H9 (cell line): ENCODE data around the gene MCCC1. TPM values are rescaled to one million over a fixed set of nuclear protein-coding genes. Genes with fewer than 3 reads are reported as not detected.

Source experiments
- DNase-seq: peaks from one replicate; pipeline ENCODE4 v3.0.0-alpha.2; 2017
- H2AFZ ChIP-seq: one replicate; pipeline ENCODE4 v1.6.1; 2013; ENCODE audit warnings: mild to moderate bottlenecking, low read length, control low read depth, moderate library complexity
- H2AK5ac ChIP-seq: 2 replicates; pipeline ENCODE4 v1.6.1; 2013; ENCODE audit warnings: low read length, control low read depth, mixed read lengths; ENCODE audit not compliant: insufficient read length
- H2BK120ac ChIP-seq: one replicate; pipeline ENCODE4 v1.6.1; 2013; ENCODE audit warnings: low read depth, mild to moderate bottlenecking, low read length, control low read depth, inconsistent platforms; ENCODE audit not compliant: poor library complexity, severe bottlenecking
- H2BK12ac ChIP-seq: 2 replicates; pipeline ENCODE4 v1.6.1; 2013; ENCODE audit warnings: low read length, control low read depth, mixed read lengths, low read depth; ENCODE audit not compliant: insufficient read length
- H2BK15ac ChIP-seq: 2 replicates; pipeline ENCODE4 v1.6.1; 2013; ENCODE audit warnings: low read depth, low read length, control low read depth
- H2BK20ac ChIP-seq: one replicate; pipeline ENCODE4 v1.6.1; 2013; ENCODE audit warnings: low read depth, mild to moderate bottlenecking, low read length, control low read depth, inconsistent platforms; ENCODE audit not compliant: poor library complexity, severe bottlenecking
- H2BK5ac ChIP-seq: 2 replicates; pipeline ENCODE4 v1.6.1; 2013; ENCODE audit warnings: low read length, control low read depth, mixed read lengths; ENCODE audit not compliant: insufficient read length
- H3K14ac ChIP-seq: 2 replicates; pipeline ENCODE4 v1.6.1; 2013; ENCODE audit warnings: low read length, control low read depth; ENCODE audit not compliant: insufficient read depth
- H3K18ac ChIP-seq: 2 replicates; pipeline ENCODE4 v1.6.1; 2013; ENCODE audit warnings: low read depth, mild to moderate bottlenecking, mixed read lengths, low read length, control low read depth; ENCODE audit not compliant: insufficient read length
- H3K23ac ChIP-seq: 2 replicates; pipeline ENCODE4 v1.6.1; 2013; ENCODE audit warnings: low read length, control low read depth, mixed read lengths, low read depth; ENCODE audit not compliant: insufficient read length
- H3K23me2 ChIP-seq: 2 replicates; pipeline ENCODE4 v1.6.1; 2013; ENCODE audit warnings: low read depth, mild to moderate bottlenecking, mixed read lengths, low read length, control low read depth; ENCODE audit not compliant: insufficient read length, poor library complexity, severe bottlenecking
- H3K27ac ChIP-seq: 2 replicates; pipeline ENCODE4 v1.5.1; 2013; ENCODE audit warnings: low read length, control low read depth, mixed read lengths, low read depth; ENCODE audit not compliant: insufficient read length
- H3K27me3 ChIP-seq: 2 replicates; pipeline ENCODE4 v1.6.1; 2013; ENCODE audit warnings: low read length, control low read depth, inconsistent platforms; ENCODE audit not compliant: insufficient read depth
- H3K4ac ChIP-seq: 2 replicates; pipeline ENCODE4 v1.6.1; 2013; ENCODE audit warnings: low read depth, mild to moderate bottlenecking, control low read depth, inconsistent platforms, low read length, moderate library complexity
- H3K4me1 ChIP-seq: 2 replicates; pipeline ENCODE4 v1.6.1; 2013; ENCODE audit warnings: low read length, control low read depth, inconsistent platforms; ENCODE audit not compliant: insufficient read depth
- H3K4me2 ChIP-seq: 2 replicates; pipeline ENCODE4 v1.6.1; 2013; ENCODE audit warnings: low read length, control low read depth, mixed read lengths; ENCODE audit not compliant: insufficient read length, insufficient read depth
- H3K56ac ChIP-seq: 2 replicates; pipeline ENCODE4 v1.6.1; 2013; ENCODE audit warnings: low read depth, mild to moderate bottlenecking, mixed read lengths, low read length, control low read depth; ENCODE audit not compliant: insufficient read length
- H3K79me1 ChIP-seq: 2 replicates; pipeline ENCODE4 v1.6.1; 2013; ENCODE audit warnings: low read depth, mild to moderate bottlenecking, moderate library complexity, low read length, control low read depth, inconsistent platforms; ENCODE audit not compliant: insufficient read depth, poor library complexity, severe bottlenecking
- H3K79me2 ChIP-seq: 2 replicates; pipeline ENCODE4 v1.6.1; 2013; ENCODE audit warnings: low read length, control low read depth, inconsistent platforms; ENCODE audit not compliant: insufficient read depth
- H3K9ac ChIP-seq: 2 replicates; pipeline ENCODE4 v1.6.1; 2013; ENCODE audit warnings: low read length, control low read depth, mixed read lengths; ENCODE audit not compliant: insufficient read length; ENCODE audit errors: extremely low read depth
- H3K9me3 ChIP-seq: one replicate; pipeline ENCODE4 v1.6.1; 2013; ENCODE audit warnings: low read depth, low read length, inconsistent platforms; ENCODE audit not compliant: control insufficient read depth
- H3T11ph ChIP-seq: one replicate; pipeline ENCODE4 v1.6.1; 2013; ENCODE audit warnings: mild to moderate bottlenecking, low read length, control low read depth, inconsistent platforms
- H4K20me1 ChIP-seq: one replicate; pipeline ENCODE4 v1.6.1; 2013; ENCODE audit not compliant: control insufficient read depth, insufficient read length, insufficient read depth
- H4K5ac ChIP-seq: 2 replicates; pipeline ENCODE4 v1.6.1; 2013; ENCODE audit warnings: low read depth, mild to moderate bottlenecking, mixed read lengths, low read length, control low read depth; ENCODE audit not compliant: insufficient read length
- H4K8ac ChIP-seq: replicated peaks from 2 replicates; pipeline ENCODE4 v1.6.1; 2013; ENCODE audit warnings: low read length, control low read depth, mixed read lengths, low read depth; ENCODE audit not compliant: insufficient read length
- H4K91ac ChIP-seq: 2 replicates; pipeline ENCODE4 v1.6.1; 2013; ENCODE audit warnings: low read depth, mild to moderate bottlenecking, moderate library complexity, mixed read lengths, low read length, control low read depth; ENCODE audit not compliant: insufficient read length
- H3K27ac Mint-ChIP-seq, 3 experiments: 2 replicates in 2 of 3; 3 replicates in 1 of 3; pipeline ENCODE4 v1.8.0; 2020 to 2021; ENCODE audit warnings: mixed read lengths in 3 of 3, mild to moderate bottlenecking in 1 of 3, moderate library complexity in 1 of 3
- H3K27me3 Mint-ChIP-seq: 2 replicates; pipeline ENCODE4 v1.8.0; 2021; ENCODE audit warnings: low read depth, mild to moderate bottlenecking, moderate library complexity, mixed read lengths
- H3K36me3 Mint-ChIP-seq, 3 experiments: 2 replicates in 2 of 3; 3 replicates in 1 of 3; pipeline ENCODE4 v1.8.0; 2020 to 2021; ENCODE audit warnings: low read depth in 3 of 3, mixed read lengths in 3 of 3; ENCODE audit not compliant: insufficient read depth in 1 of 3
- H3K4me1 Mint-ChIP-seq, 2 experiments: 2 replicates each; pipeline ENCODE4 v1.8.0; 2020; ENCODE audit warnings: mixed read lengths in 2 of 2
- H3K4me3 Mint-ChIP-seq, 2 experiments: 2 replicates in 1 of 2; 3 replicates in 1 of 2; pipeline ENCODE4 v1.8.0; 2020 to 2021; ENCODE audit warnings: mild to moderate bottlenecking in 2 of 2, mixed read lengths in 2 of 2, moderate library complexity in 1 of 2
- H3K9me3 Mint-ChIP-seq, 2 experiments: 2 replicates in 1 of 2; 3 replicates in 1 of 2; pipeline ENCODE4 v1.8.0; 2020; ENCODE audit warnings: mild to moderate bottlenecking in 2 of 2, mixed read lengths in 2 of 2, moderate library complexity in 1 of 2
- WGBS: extraction: QIAGEN DNeasy Blood & Tissue Kit; methylation state at CpG from one replicate; pipeline ENCODE4 v1.1.7; 2013; ENCODE audit warnings: missing lambda C conversion rate, low lambda C conversion rate, mixed read lengths; ENCODE audit not compliant: insufficient read length; ENCODE audit errors: extremely low coverage; 5-methylcytosine and 5-hydroxymethylcytosine counted together
- total RNA-seq: library from RNA; stranded (reverse); gene quantifications from 2 replicates; pipeline ENCODE4 v1.2.1, GENCODE V29; 2021
- TF ChIP-seq, protein P1 (sequence below): fragments of 200-600 bp; sonication (generic); conservative IDR thresholded peaks from 3 replicates; pipeline ENCODE4 v1.8.0; 2021; ENCODE audit warnings: antibody characterized with exemption, mild to moderate bottlenecking

Gene MCCC1
- total RNA-seq, 1 experiment from 2014 or later = 18.3 TPM

DNA sequence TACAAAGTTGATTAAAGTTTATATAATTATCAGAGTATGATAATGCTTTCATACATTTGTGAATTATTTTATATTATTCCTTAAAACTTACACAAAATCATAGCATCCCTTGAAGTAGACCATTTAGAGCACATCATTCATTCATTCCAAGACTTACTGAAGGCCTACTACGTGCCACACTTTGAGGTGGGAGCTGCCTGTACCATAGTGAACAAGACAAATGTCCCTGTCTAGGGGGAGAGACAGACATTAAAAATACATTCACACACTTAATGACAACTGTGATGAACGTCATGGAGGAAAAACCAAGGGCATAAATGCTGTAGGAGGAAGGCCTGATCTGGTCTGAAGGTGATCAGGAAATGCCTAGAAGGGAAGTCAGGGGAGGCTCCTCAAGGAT lies 12.1 kb downstream of the MCCC1 start:
- H3K4me1 Mint-ChIP-seq = peaks cover 0 to 8% of the 10 kb centered on the region in 2 experiments; a peak in 3 of 4 replicates
- Histone ChIP-seq H3K79me1 (no peaks in the 10 kb centered on the region), H3K4me1 (no peaks in the 10 kb centered on the region), H3K9me3 (no peaks in the 10 kb centered on the region), H3K23me2 (no peaks in the 10 kb centered on the region), H3K4ac (no peak overlapping the region), H3K4me2 (no peak overlapping the region), H3K9ac (no peak overlapping the region), H3K27ac (no peak overlapping the region), H3K56ac (no peak overlapping the region), H3K27me3 (no peaks in the 10 kb centered on the region), H2BK15ac (no peak overlapping the region; the same call in 1 of the 2 replicates), H2BK12ac (no peak overlapping the region), H2AK5ac (no peak overlapping the region), H2BK5ac (no peak overlapping the region), H2BK120ac (no peak overlapping the region), H3K79me2 (no peaks in the 10 kb centered on the region), H3K18ac (no peak overlapping the region), H4K5ac (no peak overlapping the region), H3K23ac (no peak overlapping the region), H4K8ac (no peak overlapping the region), H3K14ac (no peak overlapping the region), H2AFZ (no peak overlapping the region), H3T11ph (no peak overlapping the region), H4K91ac (no peak overlapping the region), H2BK20ac (no peak overlapping the region), H4K20me1 (no peaks in the 10 kb centered on the region)
- no peaks in the 10 kb centered on the region for H3K9me3 Mint-ChIP-seq
- TF ChIP-seq, protein P1, sequence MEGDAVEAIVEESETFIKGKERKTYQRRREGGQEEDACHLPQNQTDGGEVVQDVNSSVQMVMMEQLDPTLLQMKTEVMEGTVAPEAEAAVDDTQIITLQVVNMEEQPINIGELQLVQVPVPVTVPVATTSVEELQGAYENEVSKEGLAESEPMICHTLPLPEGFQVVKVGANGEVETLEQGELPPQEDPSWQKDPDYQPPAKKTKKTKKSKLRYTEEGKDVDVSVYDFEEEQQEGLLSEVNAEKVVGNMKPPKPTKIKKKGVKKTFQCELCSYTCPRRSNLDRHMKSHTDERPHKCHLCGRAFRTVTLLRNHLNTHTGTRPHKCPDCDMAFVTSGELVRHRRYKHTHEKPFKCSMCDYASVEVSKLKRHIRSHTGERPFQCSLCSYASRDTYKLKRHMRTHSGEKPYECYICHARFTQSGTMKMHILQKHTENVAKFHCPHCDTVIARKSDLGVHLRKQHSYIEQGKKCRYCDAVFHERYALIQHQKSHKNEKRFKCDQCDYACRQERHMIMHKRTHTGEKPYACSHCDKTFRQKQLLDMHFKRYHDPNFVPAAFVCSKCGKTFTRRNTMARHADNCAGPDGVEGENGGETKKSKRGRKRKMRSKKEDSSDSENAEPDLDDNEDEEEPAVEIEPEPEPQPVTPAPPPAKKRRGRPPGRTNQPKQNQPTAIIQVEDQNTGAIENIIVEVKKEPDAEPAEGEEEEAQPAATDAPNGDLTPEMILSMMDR = no peak
- WGBS = no CpG with 5 or more reads among the region's 2 CpGs
- H3K27me3 Mint-ChIP-seq = no peaks in the 10 kb centered on the region
- peak overlapping the region in 2 of 3 experiments; percentile 12 to 56; a peak in 2 of 7 replicates for H3K27ac Mint-ChIP-seq
- no peak overlapping the region for H3K4me3 Mint-ChIP-seq
- H3K36me3 Mint-ChIP-seq = peaks cover 17 to 59% (median 46%) of the 10 kb centered on the region in 3 experiments
- no peak for DNase-seq
